ENCODE results near the gene ADGRB2. TPM values are rescaled to one million over a fixed set of nuclear protein-coding genes. Genes with fewer than 3 reads are reported as not detected.

Gene ADGRB2
- total RNA-seq, 4 donors from 2014 or later = 1.1 to 2.2 (median 1.7) TPM; not detected in 1

DNA sequence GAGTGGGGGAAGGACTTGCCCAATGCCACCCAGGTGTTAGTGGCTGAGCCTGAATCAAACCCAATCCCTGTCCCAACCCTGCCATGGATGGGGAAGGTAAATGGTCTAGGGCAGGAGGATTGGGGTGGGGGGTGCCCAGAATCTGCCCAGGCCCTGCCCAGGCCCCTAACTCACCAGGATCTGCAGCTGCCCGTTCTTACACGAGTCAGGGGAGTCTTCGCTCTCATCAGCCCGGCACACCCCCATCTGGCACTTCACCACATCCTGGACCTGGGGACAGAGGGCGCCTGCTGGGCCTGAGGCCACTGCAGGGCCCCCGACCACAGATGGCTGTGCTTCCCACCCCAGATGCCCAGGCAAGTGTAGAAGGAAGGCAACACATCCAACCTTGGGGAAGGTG, 31.8 kb downstream of the ADGRB2 start:
- no peak for TF ChIP-seq POLR2A (IDR thresholded peaks at IDR 0.05)
- TF ChIP-seq, protein P1, sequence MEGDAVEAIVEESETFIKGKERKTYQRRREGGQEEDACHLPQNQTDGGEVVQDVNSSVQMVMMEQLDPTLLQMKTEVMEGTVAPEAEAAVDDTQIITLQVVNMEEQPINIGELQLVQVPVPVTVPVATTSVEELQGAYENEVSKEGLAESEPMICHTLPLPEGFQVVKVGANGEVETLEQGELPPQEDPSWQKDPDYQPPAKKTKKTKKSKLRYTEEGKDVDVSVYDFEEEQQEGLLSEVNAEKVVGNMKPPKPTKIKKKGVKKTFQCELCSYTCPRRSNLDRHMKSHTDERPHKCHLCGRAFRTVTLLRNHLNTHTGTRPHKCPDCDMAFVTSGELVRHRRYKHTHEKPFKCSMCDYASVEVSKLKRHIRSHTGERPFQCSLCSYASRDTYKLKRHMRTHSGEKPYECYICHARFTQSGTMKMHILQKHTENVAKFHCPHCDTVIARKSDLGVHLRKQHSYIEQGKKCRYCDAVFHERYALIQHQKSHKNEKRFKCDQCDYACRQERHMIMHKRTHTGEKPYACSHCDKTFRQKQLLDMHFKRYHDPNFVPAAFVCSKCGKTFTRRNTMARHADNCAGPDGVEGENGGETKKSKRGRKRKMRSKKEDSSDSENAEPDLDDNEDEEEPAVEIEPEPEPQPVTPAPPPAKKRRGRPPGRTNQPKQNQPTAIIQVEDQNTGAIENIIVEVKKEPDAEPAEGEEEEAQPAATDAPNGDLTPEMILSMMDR (IDR thresholded peaks at IDR 0.05 in 4 of 5, conservative IDR thresholded peaks at IDR 0.05 in 1 of 5) = no peak
- in situ Hi-C loops (cut with MboI; ENCODE audit: low sequenced_read_pairs in 4 of 4) (no loop called here), intact Hi-C loops (cut with DNase I; ENCODE audit: low total_unique reads) (no loop called here)
- no peaks in the 10 kb centered on the region for H3K27me3 ChIP-seq
- no peak overlapping the region for H3K27ac ChIP-seq
- H3K36me3 ChIP-seq = no peaks in the 10 kb centered on the region
- no peaks in the 10 kb centered on the region for H3K4me1 ChIP-seq
- ATAC-seq = no peak
- no peaks in the 10 kb centered on the region for H3K9me3 ChIP-seq
- H3K4me3 ChIP-seq = no peak overlapping the region
- DNase-seq = no peak

DNA sequence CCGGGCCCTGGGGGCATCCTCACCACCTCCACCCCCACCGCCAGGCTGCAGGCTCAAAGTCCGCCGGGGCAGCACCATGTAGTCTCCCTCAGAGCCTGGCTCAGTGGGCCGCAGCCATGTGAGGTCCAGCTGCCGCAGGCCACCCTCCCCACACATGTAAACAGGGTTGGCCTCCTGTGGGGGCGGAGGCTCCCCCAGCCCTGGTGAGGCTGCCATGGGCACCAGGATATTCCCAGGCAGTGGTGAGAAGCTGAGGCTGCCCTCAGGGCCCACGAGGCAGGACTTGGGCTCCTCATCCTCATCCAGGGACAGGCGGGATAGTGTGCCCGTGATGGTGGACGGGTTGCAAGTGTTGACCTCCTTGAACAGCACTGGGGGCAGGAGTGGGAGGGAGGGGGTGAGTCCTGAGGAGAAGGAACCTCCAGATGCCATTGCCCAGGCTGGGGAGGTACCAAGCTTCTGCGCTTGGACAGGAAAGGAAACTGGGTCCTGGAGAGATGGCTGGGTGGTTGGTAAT, 33.0 kb downstream of the ADGRB2 start:
- no peak overlapping the region for H3K27ac ChIP-seq
- TF ChIP-seq POLR2A (IDR thresholded peaks at IDR 0.05) = no peak
- TF ChIP-seq, protein P1 (IDR thresholded peaks at IDR 0.05 in 4 of 5, conservative IDR thresholded peaks at IDR 0.05 in 1 of 5) = no peak
- in situ Hi-C loops (cut with MboI; ENCODE audit: low sequenced_read_pairs in 4 of 4) (no loop called here), intact Hi-C loops (cut with DNase I; ENCODE audit: low total_unique reads) (no loop called here)
- H3K9me3 ChIP-seq = no peaks in the 10 kb centered on the region
- no peaks in the 10 kb centered on the region for H3K27me3 ChIP-seq
- no peak for ATAC-seq
- H3K36me3 ChIP-seq = no peaks in the 10 kb centered on the region
- no peaks in the 10 kb centered on the region for H3K4me1 ChIP-seq
- H3K4me3 ChIP-seq = no peak overlapping the region
- DNase-seq = no peak

DNA sequence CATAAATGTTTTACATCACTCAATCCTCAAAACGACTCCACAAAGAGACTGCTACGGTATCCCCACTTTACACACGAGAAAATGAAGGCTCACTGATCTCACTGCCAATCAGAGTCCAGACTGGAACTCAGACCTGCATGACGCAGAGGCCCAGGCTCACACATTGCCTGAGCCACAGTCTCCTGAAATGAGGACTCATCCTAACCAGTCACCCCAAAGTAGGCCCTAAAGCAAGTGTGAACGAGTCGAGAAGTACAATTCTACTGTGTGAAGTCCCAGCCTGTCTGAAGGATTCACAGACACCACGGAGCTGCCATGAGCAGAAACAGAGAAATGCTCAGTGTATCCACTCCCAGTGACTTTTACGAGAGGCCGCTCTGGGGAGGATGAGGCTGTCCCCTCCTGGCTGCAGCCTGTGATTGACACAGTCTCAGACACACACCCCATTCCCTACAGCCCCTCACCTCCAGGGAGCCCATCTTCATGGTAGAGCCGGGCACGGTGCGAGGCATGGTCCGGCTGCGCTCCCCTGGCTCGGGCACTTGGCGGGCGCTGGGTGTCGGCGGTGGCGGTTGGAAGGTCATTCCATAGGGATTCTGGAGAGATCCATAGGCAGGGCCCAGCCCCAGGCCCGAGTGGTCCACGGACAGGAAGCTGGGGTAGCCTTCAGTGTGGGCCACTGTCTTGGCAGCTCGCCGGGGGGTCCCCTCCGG, 33.6 kb downstream of the ADGRB2 start:
- intact Hi-C loops (cut with DNase I; ENCODE audit: low total_unique reads) (no loop called here), in situ Hi-C loops (cut with MboI; ENCODE audit: low sequenced_read_pairs in 4 of 4) (no loop called here)
- TF ChIP-seq, protein P1 (IDR thresholded peaks at IDR 0.05 in 4 of 5, conservative IDR thresholded peaks at IDR 0.05 in 1 of 5) = no peak
- no peak for TF ChIP-seq POLR2A (IDR thresholded peaks at IDR 0.05)
- Histone ChIP-seq H3K4me3 (no peak overlapping the region), H3K27ac (no peak overlapping the region), H3K9me3 (no peaks in the 10 kb centered on the region), H3K27me3 (no peaks in the 10 kb centered on the region), H3K36me3 (no peaks in the 10 kb centered on the region), H3K4me1 (no peaks in the 10 kb centered on the region)
- DNase-seq = no peak
- ATAC-seq = no peak

DNA sequence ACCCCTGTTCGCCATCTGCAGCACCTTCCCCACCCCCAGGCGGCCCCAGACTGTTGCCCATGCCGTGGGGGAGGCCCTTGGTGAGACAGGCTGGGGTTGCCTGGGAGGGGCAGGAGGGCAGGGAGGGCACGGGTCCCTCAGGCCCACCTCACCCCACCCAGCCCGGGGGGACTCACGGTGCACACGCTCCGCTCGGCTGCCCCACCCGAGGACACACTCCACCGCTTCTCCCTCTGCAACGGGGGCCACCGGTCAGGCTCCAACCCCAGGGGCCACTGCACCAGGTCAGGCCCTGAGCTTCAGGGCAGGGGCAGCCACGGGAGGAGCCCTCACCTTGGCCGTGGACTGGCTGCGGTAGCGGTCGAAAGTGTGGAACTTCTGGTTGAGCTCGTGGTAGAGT, 36.3 kb downstream of the ADGRB2 start:
- no peak overlapping the region for H3K27ac ChIP-seq
- in situ Hi-C loops (cut with MboI; ENCODE audit: low sequenced_read_pairs in 4 of 4) (no loop called here), intact Hi-C loops (cut with DNase I; ENCODE audit: low total_unique reads) (no loop called here)

More for the DNA sequence above, 36.3 kb downstream of the ADGRB2 start:
- Histone ChIP-seq H3K4me3 (no peak overlapping the region), H3K9me3 (no peaks in the 10 kb centered on the region), H3K36me3 (no peaks in the 10 kb centered on the region), H3K4me1 (no peaks in the 10 kb centered on the region), H3K27me3 (no peaks in the 10 kb centered on the region)
- DNase-seq (no peak), ATAC-seq (no peak)
- TF ChIP-seq POLR2A (IDR thresholded peaks at IDR 0.05) = no peak
- TF ChIP-seq, protein P1 (IDR thresholded peaks at IDR 0.05 in 4 of 5, conservative IDR thresholded peaks at IDR 0.05 in 1 of 5) = no peak

All from gastrocnemius medialis (tissue), 4 donors.